GM10266 (cell line): ENCODE results near the gene DMBT1.

Source experiments
- DNase-seq: peaks from one replicate; pipeline ENCODE4 v3.0.0; 2012; ENCODE audit errors: extremely low spot score
- TF ChIP-seq, protein P1 (sequence below): IDR thresholded peaks from 2 replicates; pipeline ENCODE4 v1.5.1; 2012; ENCODE audit warnings: mild to moderate bottlenecking, low read depth; ENCODE audit not compliant: control insufficient read depth, insufficient read depth; ENCODE audit errors: missing control alignments

Gene DMBT1

DNA sequence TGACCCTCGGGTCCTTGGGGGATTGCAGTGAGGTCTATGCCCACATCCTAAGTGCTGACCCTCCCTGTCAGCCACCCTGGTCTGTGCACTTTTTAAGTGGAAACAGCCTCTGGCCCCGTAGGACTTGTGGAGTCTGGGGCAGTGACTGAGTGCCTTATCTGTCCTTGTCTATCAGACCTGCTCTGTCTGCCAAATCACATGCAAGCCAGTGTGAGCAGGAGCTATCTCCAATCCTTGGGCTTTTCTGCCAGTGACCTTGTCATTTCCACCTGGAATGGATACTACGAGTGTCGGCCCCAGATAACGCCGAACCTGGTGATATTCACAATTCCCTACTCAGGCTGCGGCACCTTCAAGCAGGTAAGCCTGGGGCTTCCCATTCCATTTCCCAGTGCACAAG, 76.4 kb downstream of the DMBT1 start:
- no peak for DNase-seq
- TF ChIP-seq, protein P1, sequence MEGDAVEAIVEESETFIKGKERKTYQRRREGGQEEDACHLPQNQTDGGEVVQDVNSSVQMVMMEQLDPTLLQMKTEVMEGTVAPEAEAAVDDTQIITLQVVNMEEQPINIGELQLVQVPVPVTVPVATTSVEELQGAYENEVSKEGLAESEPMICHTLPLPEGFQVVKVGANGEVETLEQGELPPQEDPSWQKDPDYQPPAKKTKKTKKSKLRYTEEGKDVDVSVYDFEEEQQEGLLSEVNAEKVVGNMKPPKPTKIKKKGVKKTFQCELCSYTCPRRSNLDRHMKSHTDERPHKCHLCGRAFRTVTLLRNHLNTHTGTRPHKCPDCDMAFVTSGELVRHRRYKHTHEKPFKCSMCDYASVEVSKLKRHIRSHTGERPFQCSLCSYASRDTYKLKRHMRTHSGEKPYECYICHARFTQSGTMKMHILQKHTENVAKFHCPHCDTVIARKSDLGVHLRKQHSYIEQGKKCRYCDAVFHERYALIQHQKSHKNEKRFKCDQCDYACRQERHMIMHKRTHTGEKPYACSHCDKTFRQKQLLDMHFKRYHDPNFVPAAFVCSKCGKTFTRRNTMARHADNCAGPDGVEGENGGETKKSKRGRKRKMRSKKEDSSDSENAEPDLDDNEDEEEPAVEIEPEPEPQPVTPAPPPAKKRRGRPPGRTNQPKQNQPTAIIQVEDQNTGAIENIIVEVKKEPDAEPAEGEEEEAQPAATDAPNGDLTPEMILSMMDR = no peak

DNA sequence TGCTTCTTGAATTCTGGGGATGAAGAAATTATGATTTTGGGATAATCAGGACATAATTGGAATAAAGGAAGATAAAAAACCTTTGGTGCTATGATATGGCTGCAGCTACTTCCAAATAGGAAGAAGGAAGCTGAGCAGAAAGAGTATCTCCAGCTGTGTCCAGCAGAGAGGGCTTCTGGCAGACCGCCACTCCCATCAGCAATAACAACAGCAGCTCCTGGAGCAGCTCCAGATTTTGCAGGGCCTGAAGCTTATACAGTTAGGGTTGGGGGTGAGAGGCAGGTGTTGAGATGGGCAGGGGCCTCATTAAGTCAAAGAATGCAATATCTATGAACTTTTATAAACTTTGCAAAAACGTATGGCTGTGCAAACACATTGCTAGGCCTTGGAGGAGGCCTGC, 76.8 kb downstream of the DMBT1 start:
- TF ChIP-seq, protein P1 = no peak
- no peak for DNase-seq

DNA sequence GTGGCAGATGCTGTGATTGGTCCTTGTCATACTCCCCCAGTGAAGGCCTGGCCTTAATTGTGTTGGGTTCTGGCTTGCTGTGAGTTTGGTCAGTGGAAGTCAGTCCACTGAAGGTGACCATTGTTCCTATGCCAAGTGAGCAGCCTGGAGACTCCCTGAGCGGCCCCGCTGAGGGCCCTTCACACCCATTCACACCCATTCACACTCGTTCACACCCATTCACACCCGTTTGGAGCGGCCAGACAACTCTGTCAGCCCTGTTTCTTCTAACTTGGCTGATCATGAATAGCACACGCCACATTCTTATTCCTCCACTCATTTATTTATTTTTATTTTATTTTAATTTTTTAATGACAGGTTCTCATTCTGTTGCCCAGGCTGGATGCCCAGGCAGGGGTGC, 77.6 kb downstream of the DMBT1 start:
- no peak for DNase-seq
- TF ChIP-seq, protein P1 = no peak

DNA sequence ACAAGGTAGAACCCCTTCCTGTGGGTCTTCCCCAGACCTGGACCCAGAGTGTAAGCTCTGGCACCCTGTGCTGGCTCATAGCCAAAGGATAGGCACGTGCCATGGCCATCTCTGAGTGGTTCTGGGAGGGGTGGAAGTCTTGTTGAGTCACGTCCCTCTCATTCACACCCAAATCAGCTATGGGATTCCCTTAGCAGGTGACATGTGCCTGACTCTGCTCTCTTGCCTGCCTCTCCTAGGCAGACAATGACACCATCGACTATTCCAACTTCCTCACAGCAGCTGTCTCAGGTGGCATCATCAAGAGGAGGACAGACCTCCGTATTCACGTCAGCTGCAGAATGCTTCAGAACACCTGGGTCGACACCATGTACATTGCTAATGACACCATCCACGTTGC, 79.2 kb downstream of the DMBT1 start:
- no peak for DNase-seq
- TF ChIP-seq, protein P1 = no peak

DNA sequence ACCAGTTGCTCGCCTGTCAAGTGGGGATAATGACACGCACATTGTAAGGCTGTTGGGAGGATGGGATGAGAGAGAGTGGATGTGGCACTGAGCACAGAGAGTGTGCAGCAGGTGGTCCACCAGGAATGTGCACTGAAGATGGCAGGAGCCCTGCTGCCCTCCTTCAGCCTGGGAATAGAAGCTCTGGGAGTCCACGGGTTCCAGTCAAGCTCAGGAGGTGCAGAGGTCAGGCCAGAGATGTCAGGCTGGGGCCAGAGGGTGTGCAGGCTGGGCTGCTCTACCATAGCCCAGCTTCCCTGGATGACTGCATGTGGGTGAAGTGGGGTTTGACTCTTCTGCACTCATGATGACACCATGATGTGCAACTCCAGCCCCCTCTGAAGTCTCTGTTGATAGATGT, 80.4 kb downstream of the DMBT1 start:
- TF ChIP-seq, protein P1 = no peak
- DNase-seq = no peak

DNA sequence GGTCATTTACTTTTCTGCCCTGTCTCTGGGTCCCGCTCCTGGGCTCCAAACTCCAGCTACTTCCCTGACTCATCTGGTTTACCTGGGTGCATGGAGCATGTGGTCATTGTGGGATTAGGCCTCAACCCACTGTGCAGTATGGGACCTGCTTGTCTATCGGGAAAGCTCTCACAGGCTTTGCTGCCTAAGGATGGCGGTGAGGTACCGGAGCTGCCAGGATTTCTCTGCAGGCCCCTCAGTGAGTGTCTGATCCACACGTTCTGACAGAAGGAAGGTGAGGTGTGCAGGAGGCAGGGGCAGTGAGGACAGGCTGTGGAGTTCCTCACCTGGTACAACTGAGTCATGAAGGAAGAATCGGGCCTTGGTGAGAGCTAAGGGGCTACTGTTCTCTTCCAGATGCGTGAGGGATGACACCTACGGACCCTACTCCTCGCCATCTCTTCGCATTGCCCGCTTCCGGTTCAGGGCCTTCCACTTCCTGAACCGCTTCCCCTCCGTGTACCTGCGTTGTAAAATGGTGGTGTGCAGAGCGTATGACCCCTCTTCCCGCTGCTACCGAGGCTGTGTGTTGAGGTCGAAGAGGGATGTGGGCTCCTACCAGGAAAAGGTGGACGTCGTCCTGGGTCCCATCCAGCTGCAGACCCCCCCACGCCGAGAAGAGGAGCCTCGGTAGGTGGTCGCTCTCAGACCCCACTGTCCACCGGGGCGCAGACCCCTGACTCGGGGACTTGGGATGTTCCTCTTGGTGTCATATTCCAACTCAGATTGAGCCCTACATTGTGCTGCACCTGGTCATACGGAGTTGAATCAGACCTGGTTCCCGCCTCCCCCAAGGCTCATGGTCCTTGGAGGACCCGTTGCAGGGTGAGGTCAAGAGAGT, 82.4 kb downstream of the DMBT1 start:
- TF ChIP-seq, protein P1 = no peak

DNA sequence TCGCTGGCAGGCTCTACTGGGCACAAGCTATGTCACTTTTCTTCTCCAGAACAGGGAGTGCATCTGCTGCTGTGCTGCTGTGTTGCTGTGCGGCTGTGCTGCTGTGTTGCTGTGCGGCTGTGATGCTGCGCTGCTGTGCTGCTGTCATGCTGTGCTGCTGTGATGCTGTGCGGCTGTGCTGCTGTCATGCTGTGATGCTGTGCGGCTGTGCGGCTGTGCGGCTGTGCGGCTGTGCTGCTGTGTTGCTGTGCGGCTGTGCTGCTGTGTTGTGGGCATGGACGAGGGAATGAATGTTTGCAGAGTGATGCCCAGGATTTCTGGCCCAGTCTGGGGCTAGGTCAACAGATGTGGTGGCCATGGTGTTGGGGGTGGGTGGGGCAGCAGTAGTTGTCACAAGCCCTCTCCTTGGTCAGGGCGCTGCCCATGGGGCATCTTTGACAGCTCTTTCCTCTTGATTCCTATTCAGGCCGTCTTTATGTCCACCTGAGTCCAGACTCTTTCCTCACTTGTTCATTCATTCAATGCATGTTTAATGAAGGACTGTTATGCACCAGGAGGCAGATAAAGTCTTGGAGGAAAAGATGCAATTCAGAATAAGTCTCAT, 83.5 kb downstream of the DMBT1 start:
- TF ChIP-seq, protein P1 = no peak
- DNase-seq = no peak

More for the DNA sequence above, 82.4 kb downstream of the DMBT1 start:
- no peak for DNase-seq
